HG03571 (cell line): ENCODE results near the gene SHISA8.
A peak's percentile ranks its signal among the peaks of the same experiment; 100 is the strongest.
"Not testable (repeated sequence)": the region's sequence is repeated elsewhere in the genome, so short reads cannot be mapped to it uniquely, and the experiment has no call there.

Experiments used
- ATAC-seq: cut with Tn5 transposase; IDR thresholded peaks from one replicate; pipeline ENCODE4 v1.9.1; 2021; ENCODE audit not compliant: unreplicated experiment

Gene SHISA8

DNA sequence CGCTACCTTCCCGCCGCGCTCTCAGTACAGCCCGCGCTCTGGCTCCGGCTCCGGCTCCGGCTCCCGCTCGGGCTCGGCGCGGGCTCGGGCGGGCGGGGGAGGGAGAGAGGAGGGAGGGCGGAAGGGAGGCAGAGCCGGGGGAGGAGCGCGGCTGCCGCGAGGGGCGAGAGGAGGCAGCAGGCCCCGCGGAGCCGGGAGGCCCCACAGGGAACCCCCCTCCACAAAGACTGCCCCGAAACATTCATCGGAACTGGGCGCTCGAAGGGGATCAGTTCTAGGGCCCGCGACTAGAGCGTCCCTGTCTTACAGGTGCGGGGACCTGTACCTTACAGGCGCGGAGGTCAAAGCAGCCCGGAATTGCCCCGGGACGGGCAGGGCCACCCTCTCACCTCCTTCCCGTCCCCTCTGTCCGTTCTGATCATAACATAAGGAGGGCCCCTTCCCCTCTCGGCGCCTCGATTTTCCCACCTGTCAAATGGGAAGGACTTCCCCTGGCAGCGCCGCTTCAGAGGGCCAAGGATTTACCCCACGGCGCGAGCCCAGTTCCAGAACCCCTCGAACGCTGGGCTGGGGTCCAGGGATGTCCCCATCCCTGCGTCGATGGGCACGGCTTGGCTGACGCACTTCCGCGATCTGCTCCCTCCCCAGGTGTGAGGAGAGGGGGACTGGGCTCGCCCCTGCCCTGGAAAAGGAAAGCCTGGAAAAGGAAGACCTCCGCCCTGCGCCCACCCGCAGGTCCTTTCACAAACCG, at the start of gene SHISA8:
SHISA8 (minus strand) TSS at position 40 of the 751 bp plus-strand sequence. CDS start 407 bp downstream, outside the sequence.
- ATAC-seq, result no peak

DNA sequence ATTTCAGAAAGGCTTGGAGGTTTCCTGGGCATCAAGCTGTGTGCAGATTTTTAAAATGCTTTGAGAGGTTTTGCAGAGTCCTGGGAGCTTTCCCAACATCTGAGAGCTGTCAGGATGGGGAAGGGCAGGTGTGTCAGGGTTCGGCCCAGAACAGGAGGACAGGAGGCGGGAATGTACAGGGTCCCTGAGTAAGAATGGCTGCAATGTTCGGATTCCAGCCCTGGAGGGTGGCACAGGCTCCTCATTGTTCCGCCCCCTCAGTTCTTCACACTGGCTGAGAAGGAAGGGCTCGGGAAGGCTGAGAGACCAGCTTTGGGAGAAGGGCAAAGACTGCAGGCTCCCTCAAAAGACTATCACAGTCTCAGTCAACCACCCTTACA, 49.2 kb upstream of the SHISA8 start:
- ATAC-seq, result no peak

DNA sequence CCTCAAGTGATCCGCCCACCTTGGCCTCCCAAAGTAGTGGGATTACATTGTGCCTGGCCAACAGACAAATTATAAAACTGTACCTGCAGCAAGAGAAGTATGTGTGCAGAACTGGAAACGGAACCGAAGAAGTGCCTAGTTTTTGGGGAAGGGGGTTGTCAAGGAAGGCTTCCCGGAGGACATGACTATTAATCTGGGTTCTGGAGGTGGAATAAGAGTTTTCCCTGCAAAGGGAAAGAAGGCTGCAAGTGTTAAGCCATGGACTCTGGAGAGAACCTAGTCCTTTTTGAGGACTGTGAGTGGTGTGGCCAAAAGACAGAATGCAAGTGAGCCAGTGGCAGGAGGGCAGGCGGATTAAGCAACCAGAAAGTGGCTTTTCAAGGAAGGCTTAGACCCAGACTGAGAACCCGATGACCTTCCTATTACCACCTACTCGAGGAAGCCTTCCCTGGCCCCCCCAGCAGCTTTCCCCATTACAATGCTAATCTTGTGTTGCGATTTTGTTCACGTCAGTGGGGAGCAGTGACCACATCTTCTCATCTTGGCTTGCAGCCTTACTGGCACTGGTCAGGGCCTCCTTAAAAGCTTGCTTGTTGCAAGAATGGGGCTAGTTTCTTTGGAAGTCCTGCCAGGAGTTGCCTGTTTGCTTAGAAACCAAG, 48.7 kb upstream of the SHISA8 start:
- ATAC-seq, result no peak

DNA sequence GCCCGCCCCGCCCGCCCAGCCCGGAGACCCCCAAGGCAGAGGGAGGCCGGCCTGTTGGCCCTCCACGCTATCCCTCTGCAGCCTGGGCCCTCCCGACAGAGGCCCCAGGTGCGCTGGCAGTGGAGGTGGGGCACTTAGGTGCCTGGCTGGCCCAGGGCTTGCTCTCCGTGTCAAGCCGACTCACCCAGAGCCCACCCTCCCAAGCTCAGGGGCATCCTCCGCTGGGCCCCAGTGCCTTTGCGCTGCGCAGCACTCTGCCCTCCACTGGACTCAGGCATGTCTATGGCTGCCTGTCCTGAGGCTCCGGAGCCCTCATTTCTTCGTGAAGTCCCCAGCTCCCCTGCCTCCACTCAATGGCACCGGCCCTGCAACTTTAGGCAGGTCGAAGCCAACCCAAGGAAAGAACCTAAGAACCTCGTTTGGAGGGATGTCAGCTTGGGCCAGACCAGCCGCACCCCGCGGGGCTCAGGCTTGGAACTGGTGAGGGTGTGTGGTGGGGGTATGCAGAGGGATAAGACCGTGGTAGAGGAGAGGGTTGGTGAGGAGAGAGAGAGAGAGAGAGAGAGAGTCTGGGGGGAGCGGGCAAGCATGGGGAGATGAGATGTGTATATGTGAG, 43.2 kb upstream of the SHISA8 start:
- no peak for ATAC-seq

DNA sequence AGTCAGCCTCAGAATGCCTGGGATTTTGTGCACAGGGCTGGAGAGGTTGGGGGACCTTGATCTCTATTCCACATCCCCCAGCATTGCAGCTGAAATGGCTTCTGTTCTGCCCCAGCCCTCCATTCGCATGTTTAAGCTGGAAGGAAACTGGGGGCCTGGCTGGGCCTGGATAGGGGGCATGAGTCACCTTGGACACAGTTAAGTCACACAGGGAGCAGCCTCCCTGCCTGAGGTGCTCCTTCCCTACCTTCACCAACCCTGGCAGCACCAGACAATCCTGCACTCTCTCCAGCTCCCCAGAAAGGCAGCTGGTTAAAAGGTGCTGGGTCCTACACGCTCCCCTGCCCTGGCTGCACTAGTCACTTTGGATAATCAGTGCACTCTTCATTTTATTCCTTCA, 37.8 kb upstream of the SHISA8 start:
- no peak for ATAC-seq

DNA sequence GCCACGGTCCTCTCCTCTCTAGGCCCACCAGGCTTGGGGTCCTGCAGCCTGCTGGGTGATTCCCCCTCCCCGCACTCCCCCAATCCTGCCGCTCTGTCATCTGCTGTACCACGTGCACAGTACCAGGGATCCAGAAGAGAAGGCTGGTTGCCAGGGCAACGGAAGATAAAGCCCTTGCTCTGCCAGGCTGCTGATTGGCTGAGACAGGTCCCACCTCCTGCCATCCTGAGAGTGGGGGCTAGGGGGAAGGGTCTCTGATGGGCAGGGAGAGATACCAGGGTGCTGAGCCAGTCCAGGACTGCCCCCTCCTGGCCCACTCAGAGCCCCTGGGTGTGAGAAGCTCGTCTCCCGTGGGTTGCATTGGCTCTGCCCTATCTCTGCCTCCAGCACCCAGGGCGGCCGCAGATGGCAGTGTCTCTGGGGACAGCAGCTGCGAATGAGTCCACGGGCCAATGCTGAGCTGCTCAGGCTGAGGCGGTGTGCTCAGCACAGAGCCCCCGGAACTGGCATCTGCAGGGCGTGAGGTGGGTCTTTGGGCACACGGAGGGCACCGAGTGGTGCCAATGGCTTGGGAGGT, 37.1 kb upstream of the SHISA8 start, which contains the start of gene SMIM45:
SMIM45 (plus strand) TSS at position 253 of the 577 bp plus-strand sequence.
- no peak for ATAC-seq

DNA sequence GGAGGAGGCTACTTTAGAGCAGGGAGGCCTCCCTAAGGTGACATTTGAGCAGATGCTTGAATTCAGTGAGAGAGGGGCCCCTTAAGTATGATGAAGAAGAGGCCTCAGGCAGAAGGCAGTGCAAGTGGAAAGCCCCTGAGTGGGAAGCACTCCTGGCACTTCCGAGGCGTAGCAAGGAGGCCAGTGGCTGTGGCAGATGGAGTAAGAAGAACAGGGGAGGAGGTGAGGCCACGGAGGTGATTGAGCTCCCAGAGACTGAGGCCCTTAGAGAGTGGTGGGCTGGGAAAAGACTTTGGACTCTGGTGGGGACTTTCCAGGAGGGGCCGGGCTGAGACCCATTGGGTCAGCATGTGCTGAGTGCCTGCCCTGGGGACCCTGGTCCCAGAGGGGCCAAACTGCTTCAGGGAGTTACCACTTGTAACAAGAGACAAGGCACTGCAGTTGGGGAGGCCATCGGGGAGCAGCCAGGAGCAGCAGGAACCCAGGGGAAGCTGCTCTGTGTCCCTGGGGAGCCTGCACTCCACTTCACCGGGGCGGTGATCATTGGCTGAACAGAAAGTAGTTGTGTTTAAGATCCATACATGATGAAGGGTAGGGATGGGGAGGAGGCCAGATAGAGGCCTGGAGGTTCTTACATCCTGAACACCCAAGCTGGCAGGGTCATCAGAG, 34.6 kb upstream of the SHISA8 start:
- no peak for ATAC-seq

DNA sequence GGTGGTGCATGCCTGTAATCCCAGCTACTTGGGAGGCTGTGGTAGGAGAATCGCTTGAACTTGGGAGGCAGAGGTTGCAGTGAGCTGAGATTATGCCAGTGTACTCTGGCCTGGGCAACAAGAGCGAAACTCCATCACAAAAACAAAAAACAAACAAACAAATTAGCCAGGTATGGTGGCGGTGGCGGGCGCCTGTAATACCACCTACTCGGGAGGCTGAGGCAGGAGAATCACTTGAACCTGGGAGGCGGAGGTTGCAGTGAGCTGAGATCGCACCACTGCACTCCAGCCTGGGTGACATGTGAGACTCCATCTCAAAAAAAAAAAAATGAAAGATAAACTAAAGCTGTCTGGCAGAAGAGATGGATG, 34.0 kb upstream of the SHISA8 start:
- ATAC-seq, result not testable (repeated sequence)

DNA sequence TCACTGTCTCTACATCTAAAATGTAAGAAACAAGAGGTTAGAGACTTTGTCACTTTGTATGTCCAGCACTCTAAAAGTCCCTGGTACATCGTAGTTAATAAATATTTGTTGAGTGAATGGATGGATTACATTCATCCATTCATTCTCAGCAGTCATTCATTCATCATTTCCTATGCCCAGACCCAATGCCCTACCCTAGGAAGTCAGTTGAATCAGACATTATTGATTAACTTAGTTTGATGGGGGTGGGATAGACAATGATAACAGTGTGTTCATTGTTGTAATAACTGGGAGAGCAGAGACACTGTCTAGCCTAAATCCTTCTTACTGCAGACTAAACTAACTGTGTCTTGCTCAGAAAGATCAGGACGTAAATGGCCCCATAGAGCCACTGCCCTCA, 33.3 kb upstream of the SHISA8 start:
- ATAC-seq, result no peak

DNA sequence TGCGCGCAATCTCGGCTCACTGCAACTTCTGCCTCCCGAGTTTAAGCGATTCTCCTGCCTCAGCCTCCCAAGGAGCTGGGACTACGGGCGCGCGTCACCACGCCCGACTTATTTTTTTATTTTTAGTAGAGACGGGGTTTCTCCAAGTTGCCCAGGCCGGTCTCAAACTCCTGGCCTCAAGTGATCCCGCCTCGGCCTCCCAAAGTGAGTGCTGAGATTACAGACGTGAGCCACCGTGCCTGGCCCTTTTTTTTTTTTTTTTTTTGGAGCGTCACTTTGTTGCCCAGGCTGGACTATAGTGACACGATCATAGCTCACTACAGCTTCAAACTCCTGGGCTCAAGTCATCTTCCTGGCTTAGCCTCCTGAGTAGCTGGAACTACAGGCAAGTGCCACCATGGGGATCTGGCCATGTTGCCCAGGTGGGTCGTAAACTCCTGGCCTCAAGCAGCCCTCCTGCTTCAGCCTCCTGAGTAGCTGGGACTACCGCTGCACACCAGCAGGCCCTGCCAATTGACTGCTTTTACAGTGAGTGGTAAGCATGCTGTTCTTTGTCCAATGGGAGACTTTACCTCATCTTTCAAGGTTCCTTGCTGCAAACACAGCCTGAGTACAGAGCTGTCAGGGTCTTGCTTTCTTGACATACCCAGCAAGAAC, 32.7 kb upstream of the SHISA8 start:
- no peak for ATAC-seq

DNA sequence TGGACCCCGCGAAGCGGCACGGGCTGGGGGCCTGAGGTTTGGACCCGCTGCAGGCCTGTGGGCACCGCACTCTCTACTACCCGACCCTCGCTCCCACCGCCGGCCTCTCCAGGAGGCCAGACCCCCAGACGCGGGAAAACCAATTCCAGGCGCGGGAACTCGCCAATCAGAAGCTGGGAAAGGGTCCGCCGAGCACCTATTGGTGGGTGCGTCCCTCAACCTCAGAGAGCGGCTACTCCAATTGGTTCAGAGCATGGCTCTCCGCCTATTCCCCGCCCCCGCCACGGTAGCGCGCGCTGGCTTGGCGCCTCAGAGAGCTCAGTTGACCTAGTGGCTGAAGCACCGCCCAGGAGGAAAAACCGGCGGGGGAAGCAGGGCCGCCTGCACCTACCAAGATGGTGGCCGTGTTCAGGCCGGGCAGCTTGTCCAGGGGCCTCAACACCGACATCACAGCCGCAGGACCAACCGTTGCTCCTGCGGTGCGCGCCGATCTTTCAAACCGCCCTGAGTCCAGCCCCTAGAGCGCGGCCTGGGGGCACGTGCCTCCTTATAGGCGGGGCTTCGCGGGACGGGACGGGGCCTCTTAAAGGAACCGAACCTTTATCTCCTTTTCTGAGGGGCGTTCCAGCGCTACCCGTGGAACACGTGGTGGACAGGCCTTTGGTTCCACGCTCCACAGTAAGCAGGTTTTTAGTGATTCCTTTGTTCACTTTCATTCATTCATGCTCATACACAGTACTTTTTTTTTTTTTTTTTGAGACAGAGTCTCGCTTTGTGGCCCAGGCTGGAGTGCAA, 32.0 kb upstream of the SHISA8 start, which contains the start of gene CENPM:
CENPM (minus strand) TSS at position 524 of the 795 bp plus-strand sequence; CDS start at position 448, 76 bp downstream.
- ATAC-seq, result peak; percentile 64

DNA sequence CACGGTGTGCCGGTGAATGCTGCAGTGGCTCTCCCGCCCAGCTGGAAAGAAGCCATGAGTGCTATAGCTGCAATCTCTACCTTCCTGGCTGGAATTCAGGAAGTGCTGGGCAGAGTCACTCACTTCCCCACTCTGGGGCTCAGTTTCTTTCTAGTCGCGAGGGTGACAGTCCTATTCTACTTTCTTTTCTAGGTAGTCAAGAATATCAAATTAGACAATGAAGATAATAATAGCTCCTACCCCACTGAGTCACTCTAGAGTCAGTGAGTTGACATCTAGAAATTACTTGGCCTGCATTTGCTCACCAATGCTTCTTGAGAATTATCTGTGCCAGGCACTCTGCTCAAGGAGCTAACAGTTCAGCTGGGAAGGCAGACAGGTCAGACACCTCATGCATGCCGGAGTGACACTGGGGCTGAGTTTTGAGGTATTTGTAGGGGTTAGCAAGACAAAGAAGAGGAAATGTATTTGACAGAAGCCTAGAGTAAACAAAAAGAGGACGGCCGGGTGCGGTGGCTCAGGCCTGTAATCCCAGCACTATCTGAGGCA, 28.9 kb upstream of the SHISA8 start:
- no peak for ATAC-seq

DNA sequence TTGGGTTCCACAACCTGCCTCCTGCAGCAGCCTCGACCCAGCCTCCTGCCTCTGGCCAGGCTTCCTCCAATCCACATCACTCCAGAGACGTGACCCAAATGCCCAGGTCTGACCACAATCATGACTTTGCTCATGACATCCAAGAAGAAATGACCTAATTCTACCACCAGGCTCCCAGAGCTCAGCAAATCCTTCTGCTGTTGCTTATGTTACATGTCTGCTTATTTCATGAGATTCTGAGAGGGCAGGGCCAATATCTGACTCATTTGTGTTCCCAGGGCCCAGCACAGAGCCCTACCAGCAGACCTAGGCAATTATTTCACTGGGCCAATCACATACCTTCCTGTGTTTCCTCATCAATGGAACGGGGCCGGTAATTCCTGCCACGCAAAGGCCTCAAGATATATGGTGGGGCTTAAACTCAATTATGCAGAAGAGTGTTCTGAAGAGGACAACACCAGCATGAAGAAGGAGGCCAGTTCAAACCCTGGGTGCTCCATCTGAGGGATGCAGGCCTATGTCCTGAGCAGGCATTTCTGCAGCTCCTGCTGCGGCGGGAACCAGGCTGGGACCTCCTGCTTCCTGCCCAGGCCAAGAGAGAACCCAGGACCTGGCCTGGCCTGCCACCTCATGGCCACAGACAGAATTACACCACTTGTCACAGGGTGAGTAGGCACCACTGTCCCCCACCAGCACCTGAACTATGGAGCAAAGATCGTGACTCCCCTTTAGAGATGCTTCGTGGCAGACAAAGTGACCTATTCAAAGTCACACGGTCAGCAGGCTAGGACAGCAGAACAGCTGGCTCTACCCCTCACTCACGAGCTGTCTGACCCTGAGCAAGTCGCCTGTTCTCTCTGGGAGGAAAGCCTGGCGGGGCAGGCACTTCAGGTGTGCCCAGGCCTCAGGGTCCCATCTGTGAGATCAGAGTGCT, 26.2 kb upstream of the SHISA8 start:
- ATAC-seq, result peak; percentile 37

DNA sequence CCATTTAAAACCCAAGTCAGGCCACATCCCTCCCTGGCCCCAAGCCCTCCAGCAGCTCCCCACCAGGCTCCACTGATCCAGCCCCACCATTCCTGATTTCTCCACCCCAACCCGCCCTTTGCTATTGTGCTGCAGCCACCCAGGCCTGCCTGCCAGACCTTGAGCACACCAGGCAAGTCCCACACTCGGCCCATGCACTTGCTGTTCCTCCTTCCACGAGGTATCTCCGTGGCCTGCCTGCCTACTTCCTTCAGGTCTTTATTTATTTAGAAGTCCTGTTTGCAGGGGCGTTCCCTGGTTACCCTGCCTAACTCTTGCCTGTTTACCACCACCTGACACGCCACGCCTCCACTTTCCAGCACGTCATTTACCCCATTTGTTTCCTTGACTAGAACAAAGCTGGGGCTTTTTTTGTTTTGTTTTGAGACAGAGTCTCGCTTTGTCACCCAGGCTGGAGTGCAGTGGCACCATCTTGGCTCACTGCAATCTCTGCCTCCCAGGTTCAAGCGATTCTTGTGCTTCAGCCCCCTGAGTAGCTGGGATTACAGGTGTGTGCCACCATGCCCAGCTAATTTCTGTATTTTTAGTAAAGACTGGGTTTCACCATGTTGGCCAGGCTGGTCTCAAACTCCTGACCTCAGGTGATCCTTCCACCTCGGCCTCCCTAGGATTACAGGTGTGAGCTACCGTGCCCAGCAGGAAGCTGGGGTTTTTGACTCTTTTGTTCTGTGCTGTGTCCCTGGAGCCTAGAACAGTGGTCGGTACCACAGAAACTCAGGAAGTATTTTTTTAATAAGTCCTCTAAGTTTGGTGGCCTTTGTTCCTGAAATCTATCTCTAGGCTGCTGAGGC, 25.3 kb upstream of the SHISA8 start:
- ATAC-seq, result peak; percentile 42

DNA sequence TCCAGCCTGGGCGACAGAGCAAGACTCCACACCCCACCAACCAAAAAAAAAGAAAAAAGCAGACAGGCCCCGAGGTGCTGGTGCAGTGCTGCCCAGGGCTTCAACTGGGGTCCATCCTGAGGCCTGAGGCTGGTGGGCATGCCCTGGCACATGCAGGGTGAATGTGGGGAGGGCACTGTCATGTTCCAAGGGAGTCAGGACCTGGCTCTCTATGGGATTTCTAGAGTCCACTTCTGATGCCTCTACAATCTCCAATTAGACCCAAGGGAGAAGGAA, 22.0 kb upstream of the SHISA8 start:
- no peak for ATAC-seq

DNA sequence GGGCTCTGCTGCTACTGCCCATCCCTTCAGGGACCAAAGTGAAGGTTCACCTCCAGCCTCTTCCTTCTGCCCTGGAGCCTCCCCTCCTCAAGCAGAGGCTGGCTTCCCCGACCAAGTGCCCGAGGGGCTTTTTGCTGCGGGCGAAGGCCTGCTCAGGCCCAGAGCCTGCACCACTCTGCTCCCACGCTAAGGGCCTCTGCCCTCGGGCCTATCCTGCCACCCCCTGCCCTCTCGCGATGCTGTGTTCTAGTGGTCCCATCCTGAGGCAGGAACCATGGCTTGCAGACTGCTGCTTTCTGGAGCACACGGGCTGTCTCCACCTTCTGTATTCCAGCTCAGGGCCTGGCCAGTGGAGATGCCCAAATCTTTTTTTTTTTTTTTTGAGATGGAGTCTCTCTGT, 20.6 kb upstream of the SHISA8 start:
- ATAC-seq, result no peak

DNA sequence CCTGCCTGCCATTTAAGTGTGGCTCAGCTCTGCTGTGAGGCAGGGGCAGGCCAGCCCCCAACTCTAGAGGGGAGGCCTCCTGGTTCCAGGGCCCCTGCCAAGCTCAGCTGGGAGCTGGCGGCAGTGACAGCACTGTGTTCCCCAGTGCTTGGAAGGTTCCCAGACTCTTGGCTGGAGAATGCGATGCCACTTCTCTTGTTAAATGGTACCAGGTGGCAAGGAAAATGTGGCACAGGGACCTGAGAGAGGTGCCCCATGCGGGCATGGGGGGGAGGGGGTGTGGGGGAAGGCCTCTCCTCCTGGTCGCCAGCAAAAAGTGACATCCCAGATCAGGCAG, 20.1 kb upstream of the SHISA8 start:
- ATAC-seq, result no peak
